Spleen (tissue), 11 donors: ENCODE data around the gene ABHD1. TPM values are rescaled to one million over a fixed set of nuclear protein-coding genes. Genes with fewer than 3 reads are reported as not detected.

Source experiments
- DNase-seq: peaks from one replicate; pipeline ENCODE4 v3.0.0-alpha.2; 2020
- H3K27ac ChIP-seq, 8 donors: fragments of 200-600 bp; sonication (generic) in 7 of 8; 1 replicate in 4 of 8; 2 replicates in 4 of 8; pipeline versions ENCODE4 v1.5.0 to v1.8.0; 2016 to 2021; ENCODE audit warnings: inconsistent platforms in 4 of 8, mild to moderate bottlenecking in 4 of 8, moderate library complexity in 1 of 8
- H3K27me3 ChIP-seq, 7 donors: fragments of 200-600 bp; sonication (generic) in 6 of 7; replicated peaks in 1 of 7; 1 replicate in 4 of 7; 2 replicates in 3 of 7; pipeline versions ENCODE4 v1.5.0 to v1.8.0; 2016 to 2021; ENCODE audit warnings: inconsistent platforms in 3 of 7, mild to moderate bottlenecking in 1 of 7
- H3K36me3 ChIP-seq, 6 donors: fragments of 200-600 bp; sonication (generic) in 5 of 6; 1 replicate in 4 of 6; 2 replicates in 2 of 6; pipeline versions ENCODE4 v1.5.0 to v1.8.0; 2016 to 2021; ENCODE audit warnings: inconsistent platforms in 2 of 6
- H3K4me1 ChIP-seq, 6 donors: fragments of 200-600 bp; sonication (generic) in 5 of 6; 1 replicate in 3 of 6; 2 replicates in 3 of 6; pipeline versions ENCODE4 v1.5.0 to v1.8.0; 2016 to 2021; ENCODE audit warnings: inconsistent platforms in 3 of 6
- H3K4me3 ChIP-seq, 8 donors: fragments of 200-600 bp; sonication (generic) in 7 of 8; 1 replicate in 4 of 8; 2 replicates in 4 of 8; pipeline versions ENCODE4 v1.5.0 to v1.8.0; 2016 to 2021; ENCODE audit warnings: inconsistent platforms in 4 of 8, mild to moderate bottlenecking in 4 of 8, moderate library complexity in 2 of 8
- H3K9me3 ChIP-seq, 8 donors: fragments of 200-600 bp; sonication (generic) in 7 of 8; 1 replicate in 4 of 8; 2 replicates in 4 of 8; pipeline versions ENCODE4 v1.5.0 to v1.8.0; 2016 to 2021; ENCODE audit warnings: inconsistent platforms in 4 of 8
- CTCF ChIP-seq, 11 experiments: fragments of 200-600 bp in 7 of 11; fragments of 450-650 bp in 4 of 11; sonication (generic) in 4 of 11; IDR thresholded peaks in 8 of 11; conservative IDR thresholded peaks in 3 of 11; 1 replicate in 7 of 11; 2 replicates in 4 of 11; pipeline versions ENCODE4 v1.4.0 to v1.8.0; 2016 to 2021; ENCODE audit warnings: antibody characterized with exemption in 11 of 11, inconsistent platforms in 4 of 11, mild to moderate bottlenecking in 1 of 11
- POLR2A ChIP-seq, 3 donors: fragments of 450-650 bp; IDR thresholded peaks; one replicate each; pipeline ENCODE4 v1.5.1; 2017; ENCODE audit warnings: antibody characterized with exemption in 3 of 3, mild to moderate bottlenecking in 1 of 3
- POLR2AphosphoS5 ChIP-seq, 3 donors: sonication (generic); formaldehyde crosslinking; IDR thresholded peaks; one replicate each; pipeline ENCODE4 v1.5.1; 2017; ENCODE audit warnings: antibody characterized with exemption in 3 of 3
- WGBS, 5 donors: extraction: QIAGEN DNeasy Blood & Tissue Kit in 3 of 5; methylation state at CpG; one replicate each; pipeline versions ENCODE4 v1.1.5 to v1.1.7; 2013 to 2018; 5-methylcytosine and 5-hydroxymethylcytosine counted together
- intact Hi-C: fragments of 100-400 bp; cut with DNase I; formaldehyde crosslinking; loops from one replicate; pipeline ENCODE4 v1.15.0; 2023; ENCODE audit warnings: low total_unique reads
- polyA plus RNA-seq, 3 donors: library from polyadenylated mRNA; stranded (reverse); fragments of 200-250 nt; gene quantifications; one replicate each; pipeline ENCODE4 v1.2.1, GENCODE V29; 2013
- total RNA-seq, 7 donors: library from RNA; depleted of rRNA in 3 of 7; stranded (reverse); fragments of >200 nt in 3 of 7; fragmentation: NEBNext Ultra II Directional in 4 of 7; extraction: Animal tissue kit (Norgen Biotek cat#: 25700) in 4 of 7; gene quantifications; one replicate each; pipeline versions ENCODE4 v1.1.0 to v1.2.1, GENCODE V29; 2016 to 2021
- donor health status: healthy with polysubstance abuse.
- donor health status: DM: no; HTN: no; CAD: no; lungs with moderate emphysema.
- donor health status: DM: no; HTN: no; CAD: no.
- donor health status: Bipolar disorder and iron deficiency.
- donor health status: healthy.
- donor health status: DM: no; HTN: no; CAD: no.
- donor health status: DM: yes; HTN: yes; CAD: no.

The ABHD1 gene
- total and polyA plus RNA-seq, 10 donors = 0.38 to 1.6 (median 0.66) TPM; not detected in 1

GRCh38 chr2:27080140-27080469 is 43.5 kb upstream of the ABHD1 start:
- peaks cover 21 to 99% (median 52%) of the 10 kb centered on the region in 6 donors for H3K4me1 ChIP-seq
- no peaks in the 10 kb centered on the region for H3K27me3 ChIP-seq
- 68 to 81% (median 76%) methylated on average over 6 to 7 of the region's 7 CpGs for WGBS, 5 donors
- H3K27ac ChIP-seq = peak overlapping the region in 7 of 8 donors; percentile 62 to 97 (median 85)
- intact Hi-C loops = no loop called here
- DNase-seq = peak; percentile 77
- H3K9me3 ChIP-seq = no peaks in the 10 kb centered on the region
- H3K36me3 ChIP-seq = peaks cover 0 to 23% (median 0%) of the 10 kb centered on the region in 6 donors
- TF ChIP-seq CTCF (IDR thresholded peaks at IDR 0.05 in 8 of 11, conservative IDR thresholded peaks at IDR 0.05 in 3 of 11) (no peak), POLR2AphosphoS5 (IDR thresholded peaks at IDR 0.05) (no peak), POLR2A (IDR thresholded peaks at IDR 0.05) (no peak)
- peak overlapping the region; percentile 28 to 65 (median 42) for H3K4me3 ChIP-seq

DNA sequence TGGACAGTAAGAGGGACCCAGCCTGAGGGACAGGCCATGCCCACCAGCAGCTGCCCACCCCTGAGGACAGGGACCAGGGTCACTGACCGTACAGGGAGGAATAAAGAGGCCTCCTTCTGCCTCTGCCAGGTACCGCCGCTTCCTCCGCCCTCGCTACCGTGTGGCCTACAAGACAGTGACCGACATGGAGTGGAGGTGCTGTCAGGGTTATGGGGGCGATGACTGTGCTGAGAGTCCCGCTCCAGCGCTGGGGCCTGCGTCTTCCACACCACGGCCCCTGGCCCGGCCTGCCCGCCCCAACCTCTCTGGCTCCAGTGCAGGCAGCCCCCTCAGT is 43.0 kb upstream of the ABHD1 start:
- Histone ChIP-seq H3K27ac (peak overlapping the region; percentile 27 to 97 (median 84)), H3K27me3 (no peaks in the 10 kb centered on the region), H3K9me3 (no peaks in the 10 kb centered on the region), H3K4me1 (peaks cover 21 to 99% (median 52%) of the 10 kb centered on the region in 6 donors), H3K36me3 (peaks cover 0 to 23% (median 0%) of the 10 kb centered on the region in 6 donors), H3K4me3 (peak overlapping the region; percentile 28 to 65 (median 42))
- 85 to 94% (median 88%) methylated on average over 7 to 14 of the region's 14 CpGs for WGBS, 5 donors
- DNase-seq = peak; percentile 85
- no peak for TF ChIP-seq POLR2A (IDR thresholded peaks at IDR 0.05)
- no peak for TF ChIP-seq CTCF (IDR thresholded peaks at IDR 0.05 in 8 of 11, conservative IDR thresholded peaks at IDR 0.05 in 3 of 11)
- no peak for TF ChIP-seq POLR2AphosphoS5 (IDR thresholded peaks at IDR 0.05)
- intact Hi-C loops = no loop called here

- WGBS, 5 donors = 81 to 97% (median 91%) methylated on average over 21 to 38 of the region's 38 CpGs
- Histone ChIP-seq H3K36me3 (peaks cover 0 to 23% (median 0%) of the 10 kb centered on the region in 6 donors), H3K4me3 (peak overlapping the region in 4 of 8 donors; percentile 41 to 65 (median 49)), H3K9me3 (no peaks in the 10 kb centered on the region), H3K27me3 (no peaks in the 10 kb centered on the region), H3K27ac (peak overlapping the region in 7 of 8 donors; percentile 81 to 97 (median 85)), H3K4me1 (peaks cover 22 to 98% (median 53%) of the 10 kb centered on the region in 6 donors)
- DNase-seq = peak; percentile 86
- TF ChIP-seq POLR2A (IDR thresholded peaks at IDR 0.05) (no peak), POLR2AphosphoS5 (IDR thresholded peaks at IDR 0.05) (peak in 1 of 3 donors; percentile 59), CTCF (IDR thresholded peaks at IDR 0.05 in 8 of 11, conservative IDR thresholded peaks at IDR 0.05 in 3 of 11) (no peak)
- intact Hi-C loops = no loop called here
Observed at GRCh38 chr2:27081984-27082772, 41.4 kb upstream of the ABHD1 start.

DNA sequence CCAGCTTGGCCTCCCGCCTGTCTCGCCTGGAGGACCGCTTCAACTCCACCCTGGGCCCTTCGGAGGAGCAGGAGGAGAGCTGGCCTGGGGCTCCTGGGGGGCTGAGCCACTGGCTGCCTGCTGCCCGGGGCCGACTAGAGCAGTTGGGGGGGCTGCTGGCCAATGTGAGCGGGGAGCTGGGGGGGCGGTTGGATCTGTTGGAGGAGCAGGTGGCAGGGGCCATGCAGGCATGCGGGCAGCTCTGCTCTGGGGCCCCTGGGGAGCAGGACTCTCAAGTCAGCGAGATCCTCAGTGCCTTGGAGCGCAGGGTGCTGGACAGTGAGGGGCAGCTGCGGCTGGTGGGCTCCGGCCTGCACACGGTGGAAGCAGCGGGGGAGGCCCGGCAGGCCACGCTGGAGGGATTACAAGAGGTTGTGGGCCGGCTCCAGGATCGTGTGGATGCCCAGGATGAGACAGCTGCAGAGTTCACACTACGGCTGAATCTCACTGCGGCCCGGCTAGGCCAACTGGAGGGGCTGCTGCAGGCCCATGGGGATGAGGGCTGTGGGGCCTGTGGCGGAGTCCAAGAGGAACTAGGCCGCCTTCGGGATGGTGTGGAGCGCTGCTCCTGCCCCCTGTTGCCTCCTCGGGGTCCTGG is 40.7 kb upstream of the ABHD1 start:
- peak; percentile 80 for DNase-seq
- TF ChIP-seq POLR2A (IDR thresholded peaks at IDR 0.05) (no peak), CTCF (IDR thresholded peaks at IDR 0.05 in 8 of 11, conservative IDR thresholded peaks at IDR 0.05 in 3 of 11) (no peak), POLR2AphosphoS5 (IDR thresholded peaks at IDR 0.05) (no peak)

More for the DNA sequence above, 40.7 kb upstream of the ABHD1 start:
- Histone ChIP-seq H3K27ac (peak overlapping the region in 3 of 8 donors; percentile 85 to 97 (median 93)), H3K4me3 (peak overlapping the region in 2 of 8 donors; percentile 53 to 65), H3K4me1 (peaks cover 23 to 97% (median 57%) of the 10 kb centered on the region in 6 donors), H3K27me3 (no peaks in the 10 kb centered on the region), H3K9me3 (no peaks in the 10 kb centered on the region), H3K36me3 (peaks cover 0 to 23% (median 0%) of the 10 kb centered on the region in 6 donors)
- intact Hi-C loops = no loop called here
- WGBS, 5 donors = 83 to 91% (median 90%) methylated on average over 16 to 27 of the region's 27 CpGs
